AG09309 (cell line): ENCODE results near the gene ANKFY1.
"Not testable (repeated sequence)": the region's sequence is repeated elsewhere in the genome, so short reads cannot be mapped to it uniquely, and the experiment has no call there.

ENCODE experiments used
- DNase-seq: peaks from one replicate; pipeline ENCODE4 v3.0.0-alpha.2; 2010; ENCODE audit warnings: low read depth
- H3K4me3 ChIP-seq: 2 replicates; pipeline ENCODE4 v1.5.1; 2011; ENCODE audit warnings: mild to moderate bottlenecking, low read depth, low read length, moderate library complexity; ENCODE audit not compliant: control insufficient read depth
- CTCF ChIP-seq: IDR thresholded peaks from 2 replicates; pipeline ENCODE4 v1.5.1; 2011; ENCODE audit warnings: mild to moderate bottlenecking, low read depth, low read length, inconsistent platforms; ENCODE audit not compliant: insufficient read depth, control insufficient read depth; ENCODE audit errors: missing control alignments

Gene ANKFY1

GRCh38 chr17:4144422-4144747 is 119.4 kb downstream of the ANKFY1 start:
- peak overlapping the region; percentile 84 for H3K4me3 ChIP-seq
- no peak for TF ChIP-seq CTCF
- no peak for DNase-seq

- H3K4me3 ChIP-seq: peak overlapping the region; percentile 84
- peak; percentile 67 for DNase-seq
- TF ChIP-seq CTCF: no peak
These were observed 120.0 kb downstream of the ANKFY1 start for GRCh38 chr17:4143563-4144421.

GRCh38 chr17:4142107-4142900 is 121.5 kb downstream of the ANKFY1 start:
- no peak for DNase-seq
- TF ChIP-seq CTCF: no peak

GRCh38 chr17:4140125-4140524 is 123.7 kb downstream of the ANKFY1 start:
- no peak for DNase-seq
- no peak for TF ChIP-seq CTCF
- H3K4me3 ChIP-seq: no peak overlapping the region

More at GRCh38 chr17:4142107-4142900, 121.5 kb downstream of the ANKFY1 start:
- H3K4me3 ChIP-seq: peak overlapping the region; percentile 84

GRCh38 chr17:4138906-4139526 is 124.8 kb downstream of the ANKFY1 start:
- DNase-seq, H3K4me3 ChIP-seq: not testable (repeated sequence)

- no peak for TF ChIP-seq CTCF
- DNase-seq: no peak
- no peak overlapping the region for H3K4me3 ChIP-seq
These were observed 127.4 kb downstream of the ANKFY1 start for GRCh38 chr17:4136373-4136772.
